K562 treated with DMSO at 1 percent for 12 hours (cell line): ENCODE data around the gene MKRN2. TPM values are rescaled to one million over a fixed set of nuclear protein-coding genes. Genes with fewer than 3 reads are reported as not detected.

Experiments used
- total RNA-seq: library from RNA; unstranded; fragments of 300-600 nt; gene quantifications from 2 replicates; pipeline ENCODE4 v1.2.3, GENCODE V29; 2022; ENCODE audit not compliant: insufficient read depth

Gene MKRN2
- 18.2 and 41.1 TPM in 2 replicates for total RNA-seq

GRCh38 chr3:12556690-12557472 is at the start of gene MKRN2:
MKRN2 (plus strand) TSS chr3:12557087; CDS start chr3:12557151, 64 bp downstream.

GRCh38 chr3:12545473-12545791 is 11.5 kb upstream of the MKRN2 start, which contains the start of gene MKRN2OS:
MKRN2OS (minus strand) TSS chr3:12545499; CDS start chr3:12545464, 35 bp downstream.

Other genes with a start within 250 kb of the MKRN2 start
- gene TSEN2, start 72.6 kb upstream of the MKRN2 start, total RNA-seq = 7.8 and 9.6 TPM in 2 replicates
- gene MKRN2OS, start 11.6 kb upstream of the MKRN2 start, total RNA-seq = not detected in 2 replicates
- gene RAF1, start 107.0 kb downstream of the MKRN2 start, total RNA-seq = 37.2 and 93.2 TPM in 2 replicates
- gene TMEM40, start 202.2 kb downstream of the MKRN2 start, total RNA-seq = 0.68 TPM in 1 of 2 replicates, not detected in the other
- 6.5 and 10.8 TPM in 2 replicates for gene CAND2, start 239.6 kb downstream of the MKRN2 start, total RNA-seq